Measurements from ENCODE around the gene HENMT1.
A peak's percentile ranks its signal among the peaks of the same experiment; 100 is the strongest.

HENMT1 gene

DNA sequence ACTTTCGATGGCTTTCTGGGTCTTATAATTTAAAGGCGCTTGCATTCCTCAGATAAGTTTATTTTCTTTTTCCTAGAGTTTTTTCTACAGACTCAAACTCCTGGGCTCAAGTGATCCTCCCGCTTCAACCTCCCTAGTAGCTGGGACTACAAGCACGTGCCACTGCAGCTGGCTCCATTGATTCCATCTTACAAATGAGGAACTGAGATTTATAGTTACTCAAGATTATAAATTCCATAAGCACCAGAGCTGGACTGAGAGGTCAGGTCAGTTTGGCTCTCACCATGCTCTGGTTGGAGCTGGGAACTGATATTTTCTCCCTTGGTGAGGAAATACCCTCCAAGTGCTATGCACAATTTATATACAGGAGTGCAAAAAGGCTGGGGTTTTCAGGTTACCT, 17.8 kb upstream of the HENMT1 start:
- TF ChIP-seq ZNF8 (CRISPR knock-in tag; IDR thresholded peaks at IDR 0.05) (no peak), ESRRG (CRISPR knock-in tag; IDR thresholded peaks at IDR 0.05) (no peak), ZFP30 (CRISPR knock-in tag; IDR thresholded peaks at IDR 0.05) (no peak), POU6F1 (CRISPR knock-in tag; IDR thresholded peaks at IDR 0.05; ENCODE audit: borderline replicate concordance, low read depth) (no peak), ISL1 (CRISPR knock-in tag; IDR thresholded peaks at IDR 0.05) (no peak), RARB (CRISPR knock-in tag; IDR thresholded peaks at IDR 0.05) (no peak), CSDC2 (CRISPR knock-in tag; IDR thresholded peaks at IDR 0.05) (no peak)
- TF ChIP-seq, protein P1, sequence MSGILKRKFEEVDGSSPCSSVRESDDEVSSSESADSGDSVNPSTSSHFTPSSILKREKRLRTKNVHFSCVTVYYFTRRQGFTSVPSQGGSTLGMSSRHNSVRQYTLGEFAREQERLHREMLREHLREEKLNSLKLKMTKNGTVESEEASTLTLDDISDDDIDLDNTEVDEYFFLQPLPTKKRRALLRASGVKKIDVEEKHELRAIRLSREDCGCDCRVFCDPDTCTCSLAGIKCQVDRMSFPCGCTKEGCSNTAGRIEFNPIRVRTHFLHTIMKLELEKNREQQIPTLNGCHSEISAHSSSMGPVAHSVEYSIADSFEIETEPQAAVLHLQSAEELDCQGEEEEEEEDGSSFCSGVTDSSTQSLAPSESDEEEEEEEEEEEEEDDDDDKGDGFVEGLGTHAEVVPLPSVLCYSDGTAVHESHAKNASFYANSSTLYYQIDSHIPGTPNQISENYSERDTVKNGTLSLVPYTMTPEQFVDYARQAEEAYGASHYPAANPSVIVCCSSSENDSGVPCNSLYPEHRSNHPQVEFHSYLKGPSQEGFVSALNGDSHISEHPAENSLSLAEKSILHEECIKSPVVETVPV (CRISPR knock-in tag; IDR thresholded peaks at IDR 0.05), result no peak

DNA sequence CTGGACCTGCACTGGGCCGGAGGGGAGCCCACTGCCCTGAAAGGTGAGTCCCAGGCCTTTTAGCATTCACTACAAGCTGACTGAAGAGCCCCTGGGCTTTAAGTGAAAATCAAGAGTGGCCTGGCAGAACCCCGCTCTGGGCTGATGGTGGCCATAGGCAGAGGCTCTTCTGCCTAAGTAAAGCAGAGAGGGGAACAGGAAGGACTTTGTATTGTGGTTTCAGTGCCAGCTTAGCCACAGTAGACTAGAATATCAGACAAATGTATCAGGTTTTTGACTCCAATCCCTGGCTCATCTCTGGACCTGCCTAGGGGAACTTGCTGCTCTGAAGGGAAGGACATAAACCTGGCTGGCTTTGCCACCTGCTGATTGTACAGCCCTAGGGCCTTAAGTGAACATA, 10.2 kb upstream of the HENMT1 start:
- no peak for ATAC-seq
- TF ChIP-seq ARNTL (CRISPR knock-in tag; IDR thresholded peaks at IDR 0.05; ENCODE audit: borderline replicate concordance, low read depth) (no peak), ZFP3 (CRISPR knock-in tag; IDR thresholded peaks at IDR 0.05) (no peak), PPARA (CRISPR knock-in tag; IDR thresholded peaks at IDR 0.05; ENCODE audit: borderline replicate concordance) (no peak), ZNF70 (CRISPR knock-in tag; IDR thresholded peaks at IDR 0.05) (no peak), BACH2 (CRISPR knock-in tag; IDR thresholded peaks at IDR 0.05; ENCODE audit: borderline replicate concordance) (no peak), GLIS3 (CRISPR knock-in tag; IDR thresholded peaks at IDR 0.05) (no peak), POU6F1 (CRISPR knock-in tag; IDR thresholded peaks at IDR 0.05; ENCODE audit: borderline replicate concordance, low read depth) (no peak), ISL1 (CRISPR knock-in tag; IDR thresholded peaks at IDR 0.05) (no peak), ZC3H10 (CRISPR knock-in tag; IDR thresholded peaks at IDR 0.05) (no peak), RARB (CRISPR knock-in tag; IDR thresholded peaks at IDR 0.05) (no peak), ESRRG (CRISPR knock-in tag; IDR thresholded peaks at IDR 0.05) (no peak)
- TF ChIP-seq, protein P2, sequence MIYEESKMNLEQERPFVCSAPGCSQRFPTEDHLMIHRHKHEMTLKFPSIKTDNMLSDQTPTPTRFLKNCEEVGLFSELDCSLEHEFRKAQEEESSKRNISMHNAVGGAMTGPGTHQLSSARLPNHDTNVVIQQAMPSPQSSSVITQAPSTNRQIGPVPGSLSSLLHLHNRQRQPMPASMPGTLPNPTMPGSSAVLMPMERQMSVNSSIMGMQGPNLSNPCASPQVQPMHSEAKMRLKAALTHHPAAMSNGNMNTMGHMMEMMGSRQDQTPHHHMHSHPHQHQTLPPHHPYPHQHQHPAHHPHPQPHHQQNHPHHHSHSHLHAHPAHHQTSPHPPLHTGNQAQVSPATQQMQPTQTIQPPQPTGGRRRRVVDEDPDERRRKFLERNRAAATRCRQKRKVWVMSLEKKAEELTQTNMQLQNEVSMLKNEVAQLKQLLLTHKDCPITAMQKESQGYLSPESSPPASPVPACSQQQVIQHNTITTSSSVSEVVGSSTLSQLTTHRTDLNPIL (CRISPR knock-in tag; IDR thresholded peaks at IDR 0.05; ENCODE audit: low read depth), result no peak

More for the DNA sequence above, 17.8 kb upstream of the HENMT1 start:
- ATAC-seq, result no peak

DNA sequence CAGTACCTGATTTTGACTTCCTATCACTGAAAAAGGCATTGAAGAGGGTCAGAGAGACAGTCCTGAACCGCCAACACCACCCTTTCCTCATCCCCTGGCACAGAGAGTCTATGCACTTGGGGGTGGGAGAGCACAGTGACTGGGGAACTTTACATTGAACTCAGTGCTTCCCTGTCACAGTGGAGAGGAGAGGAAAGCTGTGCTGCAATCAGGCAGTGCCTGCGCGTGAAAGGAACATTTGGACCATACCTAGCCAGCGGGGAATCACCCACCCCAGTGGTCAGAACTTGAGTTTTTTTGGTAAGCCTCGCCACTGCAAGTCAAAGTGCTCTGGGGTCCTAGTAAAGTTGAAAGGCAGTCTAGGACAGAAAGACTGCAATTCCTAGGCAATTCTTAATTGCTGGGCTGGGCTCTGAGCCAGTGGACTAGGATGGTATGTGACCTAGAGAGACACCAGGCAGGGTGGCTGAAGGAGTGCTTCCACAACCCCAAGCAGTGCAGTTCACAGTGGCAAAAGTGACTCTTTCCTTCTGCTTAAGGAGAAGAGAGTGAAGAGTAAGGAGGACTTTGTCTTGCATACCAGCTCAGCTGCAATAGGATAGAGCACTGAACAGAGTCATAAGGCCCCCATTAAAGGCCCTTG, 9.4 kb upstream of the HENMT1 start:
- ATAC-seq, result peak; percentile 56
- TF ChIP-seq, protein P3, sequence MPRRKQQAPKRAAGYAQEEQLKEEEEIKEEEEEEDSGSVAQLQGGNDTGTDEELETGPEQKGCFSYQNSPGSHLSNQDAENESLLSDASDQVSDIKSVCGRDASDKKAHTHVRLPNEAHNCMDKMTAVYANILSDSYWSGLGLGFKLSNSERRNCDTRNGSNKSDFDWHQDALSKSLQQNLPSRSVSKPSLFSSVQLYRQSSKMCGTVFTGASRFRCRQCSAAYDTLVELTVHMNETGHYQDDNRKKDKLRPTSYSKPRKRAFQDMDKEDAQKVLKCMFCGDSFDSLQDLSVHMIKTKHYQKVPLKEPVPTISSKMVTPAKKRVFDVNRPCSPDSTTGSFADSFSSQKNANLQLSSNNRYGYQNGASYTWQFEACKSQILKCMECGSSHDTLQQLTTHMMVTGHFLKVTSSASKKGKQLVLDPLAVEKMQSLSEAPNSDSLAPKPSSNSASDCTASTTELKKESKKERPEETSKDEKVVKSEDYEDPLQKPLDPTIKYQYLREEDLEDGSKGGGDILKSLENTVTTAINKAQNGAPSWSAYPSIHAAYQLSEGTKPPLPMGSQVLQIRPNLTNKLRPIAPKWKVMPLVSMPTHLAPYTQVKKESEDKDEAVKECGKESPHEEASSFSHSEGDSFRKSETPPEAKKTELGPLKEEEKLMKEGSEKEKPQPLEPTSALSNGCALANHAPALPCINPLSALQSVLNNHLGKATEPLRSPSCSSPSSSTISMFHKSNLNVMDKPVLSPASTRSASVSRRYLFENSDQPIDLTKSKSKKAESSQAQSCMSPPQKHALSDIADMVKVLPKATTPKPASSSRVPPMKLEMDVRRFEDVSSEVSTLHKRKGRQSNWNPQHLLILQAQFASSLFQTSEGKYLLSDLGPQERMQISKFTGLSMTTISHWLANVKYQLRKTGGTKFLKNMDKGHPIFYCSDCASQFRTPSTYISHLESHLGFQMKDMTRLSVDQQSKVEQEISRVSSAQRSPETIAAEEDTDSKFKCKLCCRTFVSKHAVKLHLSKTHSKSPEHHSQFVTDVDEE (CRISPR knock-in tag; IDR thresholded peaks at IDR 0.05), result no peak
- TF ChIP-seq, protein P4, sequence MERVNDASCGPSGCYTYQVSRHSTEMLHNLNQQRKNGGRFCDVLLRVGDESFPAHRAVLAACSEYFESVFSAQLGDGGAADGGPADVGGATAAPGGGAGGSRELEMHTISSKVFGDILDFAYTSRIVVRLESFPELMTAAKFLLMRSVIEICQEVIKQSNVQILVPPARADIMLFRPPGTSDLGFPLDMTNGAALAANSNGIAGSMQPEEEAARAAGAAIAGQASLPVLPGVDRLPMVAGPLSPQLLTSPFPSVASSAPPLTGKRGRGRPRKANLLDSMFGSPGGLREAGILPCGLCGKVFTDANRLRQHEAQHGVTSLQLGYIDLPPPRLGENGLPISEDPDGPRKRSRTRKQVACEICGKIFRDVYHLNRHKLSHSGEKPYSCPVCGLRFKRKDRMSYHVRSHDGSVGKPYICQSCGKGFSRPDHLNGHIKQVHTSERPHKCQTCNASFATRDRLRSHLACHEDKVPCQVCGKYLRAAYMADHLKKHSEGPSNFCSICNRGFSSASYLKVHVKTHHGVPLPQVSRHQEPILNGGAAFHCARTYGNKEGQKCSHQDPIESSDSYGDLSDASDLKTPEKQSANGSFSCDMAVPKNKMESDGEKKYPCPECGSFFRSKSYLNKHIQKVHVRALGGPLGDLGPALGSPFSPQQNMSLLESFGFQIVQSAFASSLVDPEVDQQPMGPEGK (CRISPR knock-in tag; IDR thresholded peaks at IDR 0.05; ENCODE audit: borderline replicate concordance), result no peak
